ENCODE data around the gene FAM222A. TPM values are rescaled to one million over a fixed set of nuclear protein-coding genes. Genes with fewer than 3 reads are reported as not detected.

FAM222A gene
- total and polyA plus RNA-seq, 2 of the 8 experiments (the other 6 are each of a cell fraction or from before 2014, with no cell fraction given), result 0.94 to 1.1 TPM

DNA sequence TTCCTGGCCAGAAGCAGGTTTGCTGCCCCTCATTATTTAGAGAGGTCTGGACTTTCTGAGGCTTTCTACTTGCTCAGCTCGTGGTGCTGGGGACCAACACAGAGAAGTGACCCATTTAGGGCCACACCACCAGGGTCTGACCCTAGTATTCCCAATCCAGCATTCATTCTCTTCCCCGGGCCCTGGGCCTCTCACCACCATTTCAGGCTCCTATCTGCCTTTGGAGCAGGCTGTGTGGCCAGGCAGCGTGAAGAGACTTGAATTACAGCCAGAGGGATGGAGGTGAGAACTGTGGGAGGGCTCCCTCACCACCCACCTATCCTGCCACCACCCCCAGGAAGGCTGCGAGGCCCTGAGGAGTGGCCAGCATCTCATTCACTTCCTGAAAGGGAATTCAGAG is 24.6 kb downstream of the FAM222A start:
- peaks cover 0 to 16% (median 9%) of the 10 kb centered on the region in 4 experiments; a peak in 4 of 7 replicates for H3K27me3 ChIP-seq (replicated peaks in 1 of 4; ENCODE audit: control insufficient read depth in 3 of 4, extremely low read depth in 1 of 4, insufficient read depth in 3 of 4, low read length in 3 of 4)
- H3K4me3 ChIP-seq (ENCODE audit: extremely low read depth in 1 of 4, insufficient read depth in 2 of 4, low read depth in 3 of 4, low read length in 4 of 4), result no peak overlapping the region
- H2AK5ac ChIP-seq (ENCODE audit: low read depth, low read length), result no peak overlapping the region
- H3K9me3 ChIP-seq (ENCODE audit: insufficient read depth in 2 of 2, low read depth in 1 of 2, low read length in 1 of 2), result no peaks in the 10 kb centered on the region
- H3K4me2 ChIP-seq (ENCODE audit: insufficient read depth in 1 of 2, low read depth in 2 of 2, low read length in 2 of 2), result no peak overlapping the region
- H3K79me2 ChIP-seq (ENCODE audit: control insufficient read depth in 1 of 2, insufficient read depth in 2 of 2, low read length in 2 of 2), result no peaks in the 10 kb centered on the region
- DNase-seq (ENCODE audit: low read depth in 1 of 2, low spot score in 2 of 2) (no peak), FAIRE-seq (no peak)
- H4K91ac ChIP-seq (replicated peaks; ENCODE audit: insufficient read length, low read length), result no peak overlapping the region
- H2BK5ac ChIP-seq (ENCODE audit: low read depth, low read length), result no peak overlapping the region; the same call in 1 of the 2 replicates
- no peak overlapping the region for H3K23ac ChIP-seq (ENCODE audit: insufficient read length)
- H2BK20ac ChIP-seq (ENCODE audit: low read length), result no peak overlapping the region; the same call in 1 of the 2 replicates
- H2BK15ac ChIP-seq (ENCODE audit: low read length), result no peak overlapping the region
- ChIA-PET POLR2A (ENCODE audit: partially characterized antibody) (interaction anchor here (1.5 kb wide), 1 partner anchor 19 kb away, joined by 6 read pairs; no protein-coding TSS in a partner anchor), CTCF (ENCODE audit: partially characterized antibody) (interaction anchor here (0.8 to 3.4 kb wide), 14 partner anchors 12 to 219 kb away, joined by 3 to 47 read pairs (median 4); partner anchors contain the start of gene FAM222A)
- H4K5ac ChIP-seq (ENCODE audit: insufficient read length, low read depth, low read length), result no peak overlapping the region
- no peak overlapping the region for H3K18ac ChIP-seq (ENCODE audit: extremely low read depth, low read length)
- no peak overlapping the region for H3K56ac ChIP-seq (replicated peaks; ENCODE audit: insufficient read length, low read depth, low read length)
- H3K79me1 ChIP-seq (ENCODE audit: low read depth, low read length), result no peaks in the 10 kb centered on the region
- 89% methylated on average over 4 of the region's 4 CpGs; no CpG with 5 or more reads in 1 of the 2 experiments for WGBS, 2 experiments (ENCODE audit: extremely low coverage in 1 of 2, insufficient coverage in 1 of 2, insufficient read length in 1 of 2, insufficient replicate concordance in 2 of 2, low coverage in 1 of 2, low lambda C conversion rate in 2 of 2, missing lambda C conversion rate in 1 of 2)
- no peaks in the 10 kb centered on the region for H3K23me2 ChIP-seq (ENCODE audit: low read depth, low read length)
- no peak overlapping the region for H2AFZ ChIP-seq (ENCODE audit: low read length)
- no peak overlapping the region for H3K4ac ChIP-seq (replicated peaks; ENCODE audit: insufficient read length, low read depth, low read length)
- H4K8ac ChIP-seq (ENCODE audit: extremely low read depth, insufficient read depth, low read length), result no peak overlapping the region; the same call in 1 of the 2 replicates
- H2BK120ac ChIP-seq (replicated peaks; ENCODE audit: low read depth, low read length), result no peak overlapping the region
- H4K20me1 ChIP-seq (replicated peaks in 1 of 2; ENCODE audit: control insufficient read depth in 1 of 2, insufficient read depth in 2 of 2, low read length in 2 of 2), result peaks cover 0 to 10% of the 10 kb centered on the region in 2 experiments
- H3K14ac ChIP-seq (ENCODE audit: insufficient read length), result no peak overlapping the region
- H3K4me1 ChIP-seq (replicated peaks in 1 of 4; ENCODE audit: control insufficient read depth in 3 of 4, insufficient read depth in 4 of 4, low read length in 3 of 4), result peaks cover 5 to 11% (median 7%) of the 10 kb centered on the region in 4 experiments; a peak in 6 of 7 replicates
- H3K27ac ChIP-seq (ENCODE audit: low read depth, low read length), result no peak overlapping the region
- 0 out of 2 replicates have a peak overlapping the region, but pooled peaks have one; percentile 39 for H2BK12ac ChIP-seq (ENCODE audit: low read depth, low read length)
- H3K36me3 ChIP-seq (ENCODE audit: control insufficient read depth in 2 of 4, insufficient read depth in 4 of 4, low read length in 3 of 4), result no peaks in the 10 kb centered on the region
- H3K9ac ChIP-seq (replicated peaks in 1 of 4; ENCODE audit: extremely low read depth in 1 of 4, low read depth in 3 of 4, low read length in 3 of 4), result no peak overlapping the region
- TF ChIP-seq TAF7 (optimal IDR thresholded peaks at IDR 0.05; ENCODE audit: borderline replicate concordance, low read depth, low read length) (no peak), KDM4A (IDR thresholded peaks at IDR 0.05; ENCODE audit: low read depth, low read length, severe bottlenecking) (no peak), TEAD4 (IDR thresholded peaks at IDR 0.05; ENCODE audit: low read depth, low read length) (no peak), SIN3A (conservative IDR thresholded peaks at IDR 0.05 in 1 of 2, IDR thresholded peaks at IDR 0.05 in 1 of 2; ENCODE audit: low read depth in 1 of 2, low read length in 2 of 2) (no peak), SIRT6 (IDR thresholded peaks at IDR 0.05; ENCODE audit: low read length) (no peak)
